ENCODE results near the gene RANBP17. TPM values are rescaled to one million over a fixed set of nuclear protein-coding genes. Genes with fewer than 3 reads are reported as not detected.

RANBP17 gene
- total and polyA plus RNA-seq, 9 of the 15 experiments (the other 6 are each of a cell fraction or from before 2014, with no cell fraction given): not detected

GRCh38 chr5:171330021-171330420, 468.2 kb downstream of the RANBP17 start (continued):
- TF ChIP-seq ZNF318 (IDR thresholded peaks at IDR 0.05; ENCODE audit: borderline replicate concordance in 1 of 2, low read depth in 1 of 2): no peak
- no peak for TF ChIP-seq ATF7 (IDR thresholded peaks at IDR 0.05)
- TF ChIP-seq NONO (IDR thresholded peaks at IDR 0.05; ENCODE audit: low read depth in 2 of 2, low read length in 1 of 2): no peak
- no peak for TF ChIP-seq MEF2D (tag; conservative IDR thresholded peaks at IDR 0.05; ENCODE audit: low read depth)
- no peak for TF ChIP-seq MTA2 (IDR thresholded peaks at IDR 0.05; ENCODE audit: low read depth)
- TF ChIP-seq SUPT5H (IDR thresholded peaks at IDR 0.05): no peak
- TF ChIP-seq, protein P1, sequence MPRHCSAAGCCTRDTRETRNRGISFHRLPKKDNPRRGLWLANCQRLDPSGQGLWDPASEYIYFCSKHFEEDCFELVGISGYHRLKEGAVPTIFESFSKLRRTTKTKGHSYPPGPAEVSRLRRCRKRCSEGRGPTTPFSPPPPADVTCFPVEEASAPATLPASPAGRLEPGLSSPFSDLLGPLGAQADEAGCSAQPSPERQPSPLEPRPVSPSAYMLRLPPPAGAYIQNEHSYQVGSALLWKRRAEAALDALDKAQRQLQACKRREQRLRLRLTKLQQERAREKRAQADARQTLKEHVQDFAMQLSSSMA (CRISPR knock-in tag; IDR thresholded peaks at IDR 0.05): no peak
- TF ChIP-seq SP1 (CRISPR knock-in tag; IDR thresholded peaks at IDR 0.05): no peak
- no peak for TF ChIP-seq RUNX1 (IDR thresholded peaks at IDR 0.05; ENCODE audit: low read depth)
- TF ChIP-seq PTBP1 (IDR thresholded peaks at IDR 0.05; ENCODE audit: low read depth, low read length): no peak
- TF ChIP-seq CREM (IDR thresholded peaks at IDR 0.05; ENCODE audit: low read depth): no peak
- TF ChIP-seq RBM34 (IDR thresholded peaks at IDR 0.05; ENCODE audit: borderline replicate concordance, insufficient read depth, low read length): no peak
- no peak for TF ChIP-seq ZNF766 (CRISPR knock-in tag; conservative IDR thresholded peaks at IDR 0.05)

Data from K562 (cell line).